NCI-H226 (cell line): Measurements from ENCODE around the gene TRIO.
A peak's percentile ranks its signal among the peaks of the same experiment; 100 is the strongest.

ENCODE experiments used
- DNase-seq: peaks from one replicate; pipeline ENCODE4 v3.0.0-alpha.2; 2015

TRIO gene

DNA sequence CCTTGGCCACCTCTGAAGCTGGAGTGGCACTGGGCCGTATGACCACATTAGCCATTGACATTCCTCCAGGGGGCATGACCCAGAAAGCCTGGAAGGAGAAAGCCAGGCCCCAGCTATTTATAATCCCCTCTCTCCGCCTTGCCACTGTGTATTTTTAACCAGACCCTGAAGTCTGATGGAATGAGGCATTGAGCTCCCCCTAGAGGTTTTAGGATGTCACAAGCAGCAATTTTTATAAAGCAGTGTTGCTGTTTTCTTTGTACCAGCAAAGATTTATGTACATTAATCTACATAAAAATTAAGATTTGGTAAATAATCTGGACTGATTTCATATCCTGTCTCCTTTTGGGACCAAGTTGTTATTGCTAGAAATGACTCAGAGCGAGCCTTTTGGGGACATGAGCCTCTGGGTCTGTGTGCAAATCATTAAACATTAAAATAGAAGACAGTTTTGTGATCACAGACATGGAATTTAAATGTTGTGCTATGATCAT, 127.1 kb downstream of the TRIO start:
- peak; percentile 57 for DNase-seq

DNA sequence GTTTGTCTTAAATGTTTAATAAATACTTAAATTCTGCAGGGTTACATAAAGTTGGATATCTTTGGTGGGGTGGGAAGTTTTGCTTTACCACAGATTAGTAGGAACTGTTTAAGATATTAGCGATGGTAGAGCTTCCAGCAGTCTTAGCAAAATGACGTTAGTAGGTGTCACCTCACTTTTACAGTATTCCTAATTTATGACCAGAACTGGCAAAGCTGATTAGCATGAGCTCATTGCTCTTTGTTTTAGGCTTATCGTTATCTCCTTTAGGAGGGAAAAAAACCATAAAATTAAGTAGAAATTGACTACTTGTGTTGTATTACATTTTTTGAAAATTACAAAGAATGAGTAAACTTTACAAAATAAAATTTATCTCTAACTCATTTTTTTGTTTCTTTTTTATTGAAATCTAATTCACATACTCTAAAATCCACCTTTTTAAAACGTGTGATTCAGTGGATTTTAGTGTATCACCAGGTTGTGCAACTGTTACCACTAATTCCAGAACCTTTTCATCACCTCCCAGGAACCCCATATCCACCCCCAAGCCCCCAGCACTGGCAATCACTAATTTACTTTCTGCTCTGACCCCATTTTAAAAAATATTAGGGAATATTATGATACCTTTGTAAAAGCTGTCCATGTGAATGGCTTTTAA, 129.5 kb downstream of the TRIO start:
- no peak for DNase-seq

DNA sequence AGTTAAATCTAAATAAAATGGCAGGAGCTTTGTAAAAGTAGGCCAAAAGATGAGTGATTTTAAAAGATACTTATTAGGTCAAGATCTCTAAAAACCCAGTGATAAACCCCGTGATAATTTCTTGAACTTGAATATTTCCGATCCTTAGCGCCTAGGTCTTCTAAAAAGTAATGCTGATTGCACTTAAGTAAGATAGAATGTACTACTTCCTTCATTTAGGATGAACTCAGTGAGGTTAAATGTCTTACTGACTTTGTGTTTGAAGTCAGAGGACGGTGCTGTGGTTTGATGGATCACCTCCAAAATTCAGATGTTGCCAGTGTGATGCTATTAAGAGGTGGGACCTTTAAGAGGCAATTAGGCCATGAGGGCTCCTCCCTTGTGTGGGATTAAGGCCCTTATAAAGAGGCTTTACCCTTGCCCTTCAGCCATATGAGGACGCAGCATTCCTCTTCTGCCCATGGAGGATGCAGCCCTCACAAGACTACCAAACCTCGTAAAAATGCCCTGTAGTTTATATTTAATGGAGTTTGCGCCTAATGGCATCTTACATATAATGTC, 130.1 kb downstream of the TRIO start:
- no peak for DNase-seq

DNA sequence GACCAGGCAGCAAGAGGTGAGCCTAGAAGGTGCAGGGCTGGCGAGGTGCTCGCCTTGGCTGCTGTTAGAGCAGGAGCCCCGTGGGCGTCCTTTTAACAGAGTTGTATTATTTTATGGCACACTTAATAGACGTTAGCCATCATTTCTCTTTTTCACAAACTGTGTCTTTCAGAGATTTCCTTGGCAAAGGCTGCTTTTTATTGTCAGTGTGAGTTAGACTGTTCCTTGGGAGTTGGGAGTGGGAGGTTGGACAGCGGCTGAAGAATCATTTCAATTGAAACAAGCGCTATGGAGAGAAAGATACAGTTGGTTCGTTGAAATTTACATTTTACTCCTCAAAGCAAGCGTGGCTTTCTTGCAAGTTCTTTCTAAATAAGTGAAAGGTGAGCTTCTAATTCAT, 133.2 kb downstream of the TRIO start:
- no peak for DNase-seq

DNA sequence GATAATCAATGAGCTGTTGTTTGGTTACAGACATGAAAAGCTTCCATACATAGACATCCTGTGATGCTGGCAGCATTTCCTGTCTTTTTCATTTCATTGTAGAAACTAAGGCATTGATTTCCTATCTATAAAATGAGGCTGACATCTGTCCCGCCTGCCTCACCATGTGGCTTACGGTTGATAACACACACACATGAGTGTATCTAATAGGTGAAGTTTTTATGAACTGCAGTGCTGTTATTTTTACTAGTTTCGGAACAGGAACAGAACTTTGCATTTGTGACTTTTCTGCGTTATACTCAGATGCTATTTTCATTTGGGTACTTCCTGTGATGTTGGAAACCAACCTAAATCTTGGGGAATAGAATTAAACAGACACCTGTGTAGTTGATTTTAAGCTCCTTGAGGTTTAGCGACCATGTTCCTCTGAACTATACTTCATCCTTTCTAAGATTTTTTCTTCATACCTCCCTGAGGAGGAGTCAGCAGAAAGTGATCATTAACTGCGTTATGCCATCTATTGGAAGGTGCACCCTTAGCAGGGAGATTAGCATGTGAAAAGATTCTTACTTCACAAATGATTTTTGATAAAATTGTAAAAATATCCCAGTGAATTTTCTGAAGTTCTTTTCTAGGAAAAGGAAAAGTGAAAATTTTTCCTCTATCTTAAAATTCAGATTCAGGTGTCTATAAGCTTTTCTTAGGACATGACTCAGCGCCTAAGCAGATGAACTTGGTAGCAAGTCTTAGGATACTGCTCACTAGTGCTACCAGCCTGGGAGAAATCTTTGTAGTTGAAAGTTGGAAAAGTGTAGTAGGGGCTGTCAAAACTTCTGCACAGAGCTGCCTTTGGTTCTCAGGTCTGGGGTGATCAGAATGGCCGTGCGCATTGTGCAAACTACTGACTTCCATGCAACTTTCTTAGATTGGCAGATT, 134.5 kb downstream of the TRIO start:
- DNase-seq, result no peak

DNA sequence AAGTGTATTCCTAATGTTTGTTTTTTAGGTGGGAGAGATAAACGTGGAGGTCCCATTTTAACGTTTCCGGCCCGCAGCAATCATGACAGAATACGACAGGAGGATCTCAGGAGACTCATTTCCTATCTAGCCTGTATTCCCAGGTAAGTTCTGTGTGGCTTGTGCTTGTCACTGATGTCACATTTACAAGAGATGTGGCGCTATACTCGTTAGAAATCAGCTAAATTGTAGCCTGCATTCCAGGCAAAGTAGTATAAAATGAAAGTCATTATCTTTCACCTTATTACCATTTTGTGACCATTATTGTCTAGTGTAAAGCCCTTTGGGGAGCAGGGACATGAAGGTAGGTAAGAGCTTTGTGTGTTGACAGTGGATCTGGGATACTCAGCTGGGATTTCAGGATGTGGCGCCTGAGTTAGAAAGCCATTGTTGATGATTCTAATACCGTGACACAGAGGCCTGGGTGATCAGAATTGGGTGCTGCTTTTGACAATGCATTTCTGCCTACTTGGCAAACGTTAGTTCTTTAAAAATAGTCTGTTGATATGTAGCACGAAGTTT, 137.2 kb downstream of the TRIO start:
- DNase-seq, result no peak

DNA sequence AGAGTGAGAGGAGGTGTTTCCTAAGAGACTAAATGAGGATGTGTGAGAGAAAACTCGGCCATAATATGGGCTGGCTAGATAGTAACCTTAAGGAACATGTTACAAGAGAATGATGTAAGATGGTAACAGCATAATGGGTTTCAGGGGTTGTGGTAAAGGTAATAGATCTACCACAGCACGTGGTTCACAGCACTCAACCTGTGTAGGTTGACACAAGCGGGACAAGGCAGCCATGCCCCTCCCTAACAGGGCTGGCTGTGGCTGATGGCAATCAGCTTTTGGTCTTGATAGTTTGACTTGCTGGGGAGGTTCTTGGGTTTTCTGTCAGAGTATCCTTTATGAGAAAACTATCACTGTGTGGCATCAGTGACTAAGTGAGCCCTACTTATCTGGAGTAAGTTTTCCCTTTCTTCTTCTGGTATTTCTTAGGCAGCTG, 138.6 kb downstream of the TRIO start:
- no peak for DNase-seq

DNA sequence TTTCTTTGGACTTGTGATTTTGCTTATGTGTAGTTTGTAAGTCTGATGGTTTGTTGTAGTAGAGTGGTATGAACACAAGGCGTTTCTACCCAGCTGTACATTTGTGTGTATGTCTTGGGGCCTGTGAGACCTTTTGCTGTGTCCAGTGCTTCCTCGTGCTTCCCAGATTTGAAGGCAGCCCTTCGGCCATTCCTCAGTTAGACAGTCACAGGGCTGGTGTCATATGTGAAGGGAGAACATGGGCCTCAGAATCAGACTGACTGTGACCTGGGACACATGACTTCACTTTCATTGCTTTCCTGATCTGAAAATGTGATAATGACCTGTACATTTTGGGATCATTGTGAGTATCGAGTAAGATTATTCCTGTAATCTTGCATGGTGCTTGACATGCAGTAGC, 140.0 kb downstream of the TRIO start:
- DNase-seq, result no peak

DNA sequence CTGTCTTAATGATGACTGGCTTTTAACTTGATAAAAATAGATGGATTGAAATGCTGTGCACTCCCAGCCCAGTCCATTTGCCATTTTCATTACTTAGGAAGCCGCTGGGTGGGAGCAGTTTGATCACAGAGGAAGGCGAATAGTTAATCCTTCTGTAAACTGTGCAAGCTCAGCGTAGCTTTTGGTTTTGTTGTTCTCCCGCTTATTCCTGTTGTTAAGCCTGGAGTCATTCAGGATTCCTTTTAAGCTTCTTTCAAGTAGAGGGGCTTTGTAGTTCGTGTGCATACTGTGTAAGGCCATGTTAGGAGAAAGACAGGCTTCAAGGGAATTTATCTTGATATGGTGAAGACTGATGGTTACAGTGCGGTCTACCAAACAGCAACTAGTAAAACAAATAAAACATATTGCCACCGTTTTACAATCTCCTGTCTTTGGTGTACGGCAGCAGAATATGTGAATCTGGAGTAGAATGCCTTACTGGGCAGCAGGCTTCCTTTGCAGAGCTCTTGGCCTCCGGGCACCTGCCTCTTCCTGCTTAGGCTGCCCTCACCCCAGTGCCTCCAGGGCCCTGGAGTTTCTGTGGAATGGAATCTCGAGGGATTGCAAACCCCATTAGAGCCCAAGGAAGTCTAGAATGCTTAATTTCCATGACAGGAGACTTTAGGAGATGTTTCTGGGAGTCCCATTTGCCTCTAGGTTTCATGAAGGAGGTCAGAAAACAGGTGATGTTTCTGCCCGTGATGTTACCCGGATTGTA, 141.4 kb downstream of the TRIO start:
- no peak for DNase-seq

DNA sequence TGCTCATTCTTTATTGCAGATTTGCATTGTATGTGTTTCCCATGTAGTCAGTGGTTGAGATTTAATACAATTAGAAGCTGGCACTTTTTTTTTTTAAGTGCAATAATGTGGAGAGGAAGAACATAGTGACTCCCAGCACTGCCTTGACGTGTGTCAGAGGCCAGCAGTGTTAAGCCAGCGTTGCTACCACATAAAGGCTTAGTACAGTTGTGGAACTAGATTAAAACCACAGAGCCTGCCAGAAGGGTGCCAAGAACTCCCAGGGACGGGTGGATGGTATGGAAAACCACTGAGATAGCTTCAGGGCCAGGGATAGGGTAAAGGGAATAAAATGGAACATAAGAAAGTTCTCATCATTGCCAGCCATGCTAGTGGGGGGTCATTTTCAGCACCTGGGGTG, 142.9 kb downstream of the TRIO start:
- no peak for DNase-seq

DNA sequence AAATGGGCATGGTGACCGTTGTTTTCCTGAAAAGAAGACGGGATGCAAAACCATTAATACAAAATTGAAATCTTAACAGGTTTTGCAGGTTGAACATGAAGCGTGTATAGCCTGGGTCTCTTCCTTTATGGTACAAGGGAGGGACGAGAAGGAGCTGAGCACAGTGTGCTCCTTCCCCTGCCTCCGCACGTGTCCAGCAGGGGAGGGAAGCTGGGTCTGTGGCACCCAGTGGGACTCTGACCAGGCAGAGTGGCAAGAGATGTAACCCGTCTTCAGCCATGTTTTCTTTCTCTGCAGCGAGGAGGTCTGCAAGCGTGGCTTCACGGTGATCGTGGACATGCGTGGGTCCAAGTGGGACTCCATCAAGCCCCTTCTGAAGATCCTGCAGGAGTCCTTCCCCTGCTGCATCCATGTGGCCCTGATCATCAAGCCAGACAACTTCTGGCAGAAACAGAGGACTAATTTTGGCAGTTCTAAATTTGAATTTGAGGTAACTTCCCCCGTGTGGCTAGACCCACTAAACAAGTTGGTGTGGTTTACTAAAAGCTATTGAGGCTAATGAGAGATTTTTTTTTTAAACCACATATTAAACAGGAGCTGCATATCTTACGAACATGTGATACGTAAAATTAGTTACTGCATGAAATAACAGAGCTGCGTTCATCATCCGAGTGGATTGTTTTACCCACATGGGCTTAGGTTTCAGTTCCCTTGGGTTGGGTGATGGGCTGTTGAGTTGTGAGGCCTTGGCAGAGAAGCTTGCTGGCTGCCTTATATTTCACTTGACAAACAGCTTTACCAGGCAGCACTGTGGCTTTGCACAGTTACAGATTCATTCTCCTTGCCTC, 143.7 kb downstream of the TRIO start:
- DNase-seq, result no peak

DNA sequence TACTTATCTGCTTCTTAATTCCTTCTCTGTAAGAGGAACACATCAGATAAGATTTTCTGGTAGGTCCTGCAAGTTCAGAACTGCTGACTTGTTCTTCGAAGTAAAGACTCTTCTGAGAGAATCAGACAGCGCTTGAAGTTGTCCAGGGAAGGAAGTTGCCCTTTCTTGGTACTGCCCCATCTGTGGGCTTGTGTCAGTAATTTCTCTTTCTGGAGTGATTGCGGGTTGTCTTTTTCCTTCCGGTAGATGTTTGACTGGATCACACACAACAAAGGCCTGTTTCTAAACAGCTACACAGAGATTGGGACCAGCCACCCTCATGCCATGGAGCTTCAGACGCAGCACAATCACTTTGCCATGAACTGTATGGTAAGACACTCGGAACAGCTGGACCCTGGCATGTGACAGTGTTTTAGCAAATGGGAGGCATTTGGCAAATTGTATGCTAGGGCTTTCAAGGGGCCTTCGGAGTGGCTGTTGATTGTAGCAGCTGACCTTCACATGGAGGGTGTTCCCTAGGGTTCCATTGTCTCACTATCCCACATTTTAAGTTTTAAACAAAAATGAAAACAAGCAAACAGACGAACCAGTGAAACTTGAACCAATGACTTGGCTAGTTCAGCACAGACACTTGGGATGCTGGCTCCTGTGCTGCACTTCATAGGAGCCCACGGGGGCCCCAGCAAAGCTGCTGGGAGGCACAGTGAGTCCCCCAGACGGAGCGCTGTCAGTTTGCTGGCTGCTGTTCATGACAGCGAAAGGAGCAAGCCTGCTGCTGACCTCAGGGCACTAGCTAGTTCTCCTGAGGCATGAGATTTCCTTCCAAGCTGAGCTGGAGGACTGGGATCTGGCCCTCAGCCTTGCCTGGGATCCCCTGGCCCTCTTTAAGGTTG, 149.9 kb downstream of the TRIO start:
- DNase-seq, result no peak

DNA sequence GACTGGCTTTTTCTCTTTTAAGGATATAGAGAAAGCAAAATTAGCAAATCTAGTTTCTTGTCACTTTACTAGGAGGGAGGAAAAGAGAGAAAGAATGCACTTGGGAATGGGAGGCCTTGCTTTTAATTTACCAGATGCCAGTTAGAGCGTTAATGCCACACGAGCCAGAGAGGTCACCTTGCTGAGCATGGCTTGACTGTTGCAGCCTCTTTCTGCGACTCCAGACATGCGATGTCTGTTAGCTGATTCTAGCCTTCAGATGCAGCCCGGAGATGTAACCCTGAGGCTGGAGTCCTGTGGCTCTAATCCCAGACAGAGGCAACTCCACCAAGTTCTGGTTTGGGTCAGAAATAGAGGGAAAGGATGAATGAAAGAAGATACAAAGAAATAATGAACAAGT, 152.5 kb downstream of the TRIO start:
- no peak for DNase-seq

DNA sequence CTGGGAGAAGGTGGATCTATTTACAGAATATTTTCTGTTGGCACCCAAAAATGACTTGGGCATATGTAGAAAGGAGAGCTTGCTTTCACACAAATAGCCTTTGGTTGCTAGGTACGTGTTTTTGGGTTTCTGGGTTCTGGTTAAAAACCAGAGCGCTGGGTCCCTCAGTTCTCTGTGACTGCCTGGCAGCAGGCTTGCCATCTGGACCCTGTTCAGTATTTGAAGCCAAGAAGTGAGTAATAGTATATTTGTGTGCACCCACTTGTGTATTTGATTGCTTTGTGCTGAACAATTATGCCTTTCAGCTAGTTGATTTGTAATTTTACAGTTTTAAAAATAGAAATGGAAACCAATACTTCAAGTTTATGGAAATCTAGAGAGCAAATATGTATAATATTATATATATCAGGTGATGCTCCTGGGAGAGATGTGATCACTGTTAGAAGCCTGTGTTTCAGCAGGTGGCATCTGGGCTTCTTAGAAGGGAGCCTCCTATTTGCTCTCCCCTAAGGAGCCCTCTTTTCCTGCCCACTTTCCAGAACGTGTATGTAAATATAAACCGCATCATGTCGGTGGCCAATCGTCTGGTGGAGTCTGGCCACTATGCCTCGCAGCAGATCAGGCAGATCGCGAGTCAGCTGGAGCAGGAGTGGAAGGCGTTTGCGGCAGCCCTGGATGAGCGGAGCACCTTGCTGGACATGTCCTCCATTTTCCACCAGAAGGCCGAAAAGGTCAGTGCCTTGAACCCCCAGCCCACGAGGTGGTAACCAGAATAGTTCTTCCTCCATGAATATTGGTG, 153.6 kb downstream of the TRIO start:
- DNase-seq, result no peak

DNA sequence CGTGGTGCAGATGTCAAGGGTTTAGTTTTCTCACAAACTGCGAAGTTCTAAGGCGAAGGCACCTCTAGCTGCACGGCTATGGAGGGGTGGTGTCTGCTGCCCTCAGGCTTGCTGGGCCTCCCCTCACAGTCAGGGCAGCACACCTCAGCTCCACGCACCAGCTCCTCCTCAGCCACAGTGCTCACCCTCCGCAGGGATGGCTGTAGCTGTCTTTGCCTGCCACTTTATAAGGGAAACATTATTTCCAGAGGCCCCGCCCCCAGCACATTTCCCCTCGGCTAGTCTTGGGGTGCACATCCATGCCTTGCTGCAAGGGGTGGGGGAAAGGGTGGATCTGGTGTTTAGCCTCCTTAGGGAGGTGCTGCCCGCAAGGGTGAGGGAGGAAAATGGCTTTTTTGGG, 154.6 kb downstream of the TRIO start:
- no peak for DNase-seq

DNA sequence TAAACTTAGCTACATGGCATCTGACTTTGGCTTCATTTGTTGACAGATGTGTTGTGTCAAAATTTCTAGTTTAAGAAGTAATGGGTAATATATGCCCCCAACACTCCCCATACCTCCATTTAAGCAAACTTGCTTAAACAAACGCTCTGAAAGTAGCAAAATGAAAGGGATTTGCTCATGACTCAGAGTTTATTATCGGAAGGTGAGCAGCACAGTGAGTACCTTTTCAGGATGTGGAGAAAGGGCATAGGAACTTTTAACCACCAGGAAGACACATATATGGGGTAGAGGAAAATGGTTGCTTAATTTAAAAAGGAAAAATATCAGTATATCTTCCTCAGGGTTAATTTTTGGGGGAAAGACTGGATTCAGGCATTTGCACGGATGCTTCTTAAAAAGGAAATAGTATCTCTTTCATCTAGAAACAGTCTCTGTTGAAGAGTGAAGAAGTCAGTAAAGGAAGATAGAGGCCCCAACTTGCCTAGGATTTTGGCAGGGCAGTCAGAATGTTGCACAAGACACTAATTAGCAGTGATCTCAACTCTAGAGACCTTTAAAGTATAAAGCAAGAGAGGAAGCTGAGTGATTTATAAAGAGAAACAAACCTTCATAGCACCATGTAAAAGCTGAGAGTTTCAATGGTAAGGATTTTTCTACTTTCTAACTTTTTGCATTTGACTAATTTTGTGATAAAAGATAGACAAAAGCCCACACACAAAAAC, 155.1 kb downstream of the TRIO start:
- DNase-seq, result no peak

DNA sequence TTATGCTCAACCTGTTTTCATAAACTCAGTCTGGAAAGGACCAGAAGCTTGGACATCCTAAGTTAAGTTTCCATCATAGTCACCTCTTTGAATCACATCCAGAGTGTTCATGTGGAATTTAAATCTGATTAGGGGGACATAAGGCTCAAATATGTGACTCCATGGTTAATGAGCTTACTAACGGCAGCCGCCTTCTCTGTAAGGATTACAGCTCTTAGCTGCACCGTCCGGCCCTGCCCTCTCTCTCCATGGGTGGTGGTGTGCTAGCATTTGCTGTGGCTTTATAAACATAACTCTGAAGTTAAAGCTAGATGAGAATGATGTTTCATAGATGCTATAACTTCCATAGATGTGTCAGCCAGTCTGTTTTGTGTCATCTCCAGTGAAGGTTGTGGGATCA, 156.5 kb downstream of the TRIO start:
- no peak for DNase-seq

DNA sequence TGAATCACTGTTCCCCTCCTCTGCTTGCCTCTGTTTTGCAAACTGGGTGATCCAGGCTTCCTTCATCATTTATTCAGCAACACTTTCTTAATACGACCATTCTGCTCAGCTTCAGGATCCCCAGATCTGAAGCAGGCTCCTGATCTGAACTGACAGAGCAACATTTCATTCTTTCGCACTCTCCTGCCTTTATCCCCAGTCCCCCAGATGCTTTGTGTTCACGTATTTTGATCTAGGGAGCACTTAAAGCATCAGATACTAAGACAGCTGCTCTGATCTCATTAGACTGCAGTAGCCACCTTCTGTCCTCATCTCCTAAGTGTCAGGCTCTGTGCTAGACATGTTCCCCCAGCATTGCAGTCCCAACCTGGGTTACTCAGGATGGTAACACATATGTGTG, 158.0 kb downstream of the TRIO start:
- no peak for DNase-seq

DNA sequence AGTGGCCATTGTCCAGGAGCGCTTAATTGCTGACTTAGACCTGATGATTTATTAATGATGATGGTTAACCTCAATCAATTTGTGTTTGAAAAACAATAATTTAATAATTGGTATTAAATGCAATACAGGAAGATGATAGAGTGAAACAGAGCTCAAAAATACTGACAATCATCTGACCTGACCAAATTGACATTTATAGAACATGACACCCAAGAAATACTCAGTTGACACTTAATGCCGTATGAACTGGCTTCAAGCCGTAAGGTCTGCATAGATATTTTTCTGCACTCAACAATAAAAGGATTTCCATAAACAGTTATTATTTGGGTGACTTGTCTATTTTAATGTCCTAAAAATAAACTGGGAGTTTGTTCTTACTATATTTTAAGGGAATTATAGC, 159.2 kb downstream of the TRIO start:
- no peak for DNase-seq
